WTC11 (cell line): ENCODE results near the gene PIGV. TPM values are rescaled to one million over a fixed set of nuclear protein-coding genes. Genes with fewer than 3 reads are reported as not detected.

ENCODE experiments used
- ATAC-seq: fragments of 200-7000 bp; cut with Tn5 transposase; 2 replicates; pipeline ENCODE4 v1.10.0; 2021; ENCODE audit warnings: mild to moderate bottlenecking, moderate library complexity
- CTCF ChIA-PET: fragments of 300-600 bp; sonication (Branson Sonifier 250); formaldehyde crosslinking; loops from one replicate; lab custom pipeline; 2021; ENCODE audit warnings: antibody characterized with exemption; lab: Charles Lee
- POLR2A ChIA-PET: fragments of 350-600 bp; sonication (Branson Sonifier 250); formaldehyde crosslinking; loops from one replicate; lab custom pipeline; 2021; ENCODE audit warnings: antibody characterized with exemption; lab: Charles Lee
- DNase-seq: peaks from one replicate; pipeline ENCODE4 v3.0.0; 2021; ENCODE audit warnings: low spot score
- H3K27ac Mint-ChIP-seq: 2 replicates; pipeline ENCODE4 v1.8.0; 2021; ENCODE audit warnings: mixed read lengths
- H3K27me3 Mint-ChIP-seq: 2 replicates; pipeline ENCODE4 v1.8.0; 2021; ENCODE audit warnings: low read depth, mild to moderate bottlenecking, moderate library complexity, mixed read lengths
- H3K36me3 Mint-ChIP-seq: 2 replicates; pipeline ENCODE4 v1.8.0; 2021; ENCODE audit warnings: mixed read lengths
- H3K4me1 Mint-ChIP-seq: 2 replicates; pipeline ENCODE4 v1.8.0; 2022; ENCODE audit warnings: mixed read lengths
- H3K4me3 Mint-ChIP-seq: 2 replicates; pipeline ENCODE4 v1.8.0; 2021; ENCODE audit warnings: mild to moderate bottlenecking, moderate library complexity, mixed read lengths
- H3K9me3 Mint-ChIP-seq: 2 replicates; pipeline ENCODE4 v1.8.0; 2021; ENCODE audit warnings: mixed read lengths
- CDX4 ChIP-seq: fragments of 250-450 bp; sonication (Bioruptor Pico); IDR thresholded peaks from 2 replicates; pipeline ENCODE4 v1.9.0; 2021; ENCODE audit warnings: moderate library complexity, mild to moderate bottlenecking, inconsistent platforms, borderline replicate concordance
- CREM ChIP-seq: sonication (generic); formaldehyde crosslinking; IDR thresholded peaks from 2 replicates; pipeline ENCODE4 v1.8.1; 2022; ENCODE audit warnings: mild to moderate bottlenecking, missing genetic modification reagents, moderate library complexity
- E2F5 ChIP-seq: sonication (generic); formaldehyde crosslinking; IDR thresholded peaks from 2 replicates; pipeline ENCODE4 v1.8.1; 2022; ENCODE audit warnings: mild to moderate bottlenecking, moderate library complexity, missing genetic modification reagents
- ELF4 ChIP-seq: sonication (generic); formaldehyde crosslinking; IDR thresholded peaks from 2 replicates; pipeline ENCODE4 v1.8.1; 2022; ENCODE audit warnings: low read depth, mild to moderate bottlenecking, moderate library complexity, missing genetic modification reagents
- ESRRA ChIP-seq: sonication (generic); formaldehyde crosslinking; IDR thresholded peaks from 2 replicates; pipeline ENCODE4 v1.8.1; 2022; ENCODE audit warnings: mild to moderate bottlenecking, missing genetic modification reagents, borderline replicate concordance
- ETV6 ChIP-seq: sonication (generic); formaldehyde crosslinking; IDR thresholded peaks from 2 replicates; pipeline ENCODE4 v1.8.1; 2022; ENCODE audit warnings: mild to moderate bottlenecking, missing genetic modification reagents
- FOXK1 ChIP-seq: sonication (generic); formaldehyde crosslinking; IDR thresholded peaks from 2 replicates; pipeline ENCODE4 v1.8.0; 2022; ENCODE audit warnings: mild to moderate bottlenecking, moderate library complexity, missing genetic modification reagents
- FOXP1 ChIP-seq: sonication (generic); formaldehyde crosslinking; IDR thresholded peaks from 2 replicates; pipeline ENCODE4 v1.8.0; 2022; ENCODE audit warnings: missing genetic modification reagents, mild to moderate bottlenecking, moderate library complexity, borderline replicate concordance
- GTF2I ChIP-seq: fragments of 250-450 bp; sonication (Bioruptor Pico); conservative IDR thresholded peaks from 2 replicates; pipeline ENCODE4 v1.4.0; 2021; ENCODE audit warnings: mild to moderate bottlenecking
- KAT7 ChIP-seq: sonication (generic); formaldehyde crosslinking; IDR thresholded peaks from 2 replicates; pipeline ENCODE4 v1.8.1; 2023; ENCODE audit warnings: missing genetic modification reagents, mild to moderate bottlenecking, borderline replicate concordance
- MAX ChIP-seq: sonication (generic); formaldehyde crosslinking; IDR thresholded peaks from 2 replicates; pipeline ENCODE4 v1.8.0; 2022; ENCODE audit warnings: mild to moderate bottlenecking, missing genetic modification reagents
- MXD4 ChIP-seq: fragments of 250-450 bp; sonication (Bioruptor Pico); IDR thresholded peaks from 2 replicates; pipeline ENCODE4 v1.8.0; 2021; ENCODE audit warnings: mild to moderate bottlenecking, moderate library complexity, borderline replicate concordance
- NFYB ChIP-seq: sonication (generic); formaldehyde crosslinking; conservative IDR thresholded peaks from 2 replicates; pipeline ENCODE4 v1.8.0; 2022; ENCODE audit warnings: low read depth, missing genetic modification reagents
- NR1H2 ChIP-seq: sonication (generic); formaldehyde crosslinking; IDR thresholded peaks from 2 replicates; pipeline ENCODE4 v1.9.0; 2021; ENCODE audit warnings: mild to moderate bottlenecking, moderate library complexity, missing genetic modification reagents
- SMAD3 ChIP-seq: sonication (generic); formaldehyde crosslinking; IDR thresholded peaks from 2 replicates; pipeline ENCODE4 v1.8.0; 2022; ENCODE audit warnings: missing genetic modification reagents, mild to moderate bottlenecking, borderline replicate concordance
- TEAD1 ChIP-seq: sonication (generic); formaldehyde crosslinking; IDR thresholded peaks from 2 replicates; pipeline ENCODE4 v1.8.0; 2022; ENCODE audit warnings: mild to moderate bottlenecking, missing genetic modification reagents
- TEAD4 ChIP-seq: sonication (generic); formaldehyde crosslinking; IDR thresholded peaks from 2 replicates; pipeline ENCODE4 v1.8.0; 2022; ENCODE audit warnings: mild to moderate bottlenecking, missing genetic modification reagents
- ZBTB43 ChIP-seq: sonication (generic); formaldehyde crosslinking; IDR thresholded peaks from 2 replicates; pipeline ENCODE4 v1.8.1; 2023; ENCODE audit warnings: mild to moderate bottlenecking, missing genetic modification reagents
- ZNF671 ChIP-seq: fragments of 250-450 bp; sonication (Bioruptor Pico); IDR thresholded peaks from 2 replicates; pipeline ENCODE4 v1.8.0; 2021; ENCODE audit warnings: mild to moderate bottlenecking
- ZSCAN18 ChIP-seq: fragments of 250-450 bp; sonication (Bioruptor Pico); IDR thresholded peaks from 2 replicates; pipeline ENCODE4 v2.1.2; 2022; ENCODE audit warnings: mild to moderate bottlenecking, moderate library complexity
- total RNA-seq: library from RNA; stranded (reverse); gene quantifications from 3 replicates; pipeline ENCODE4 v1.2.3, GENCODE V29; 2021
- TF ChIP-seq, protein P1 (sequence below): sonication (generic); formaldehyde crosslinking; IDR thresholded peaks from 2 replicates; pipeline ENCODE4 v1.8.1; 2022; ENCODE audit warnings: missing genetic modification reagents, borderline replicate concordance

The PIGV gene
- total RNA-seq, 1 experiment from 2014 or later, result 15.0 TPM

- H3K4me1 Mint-ChIP-seq, result peaks cover 5% of the 10 kb centered on the region
- H3K27ac Mint-ChIP-seq, result no peak overlapping the region
- peaks cover 87% of the 10 kb centered on the region for H3K36me3 Mint-ChIP-seq
- no peaks in the 10 kb centered on the region for H3K9me3 Mint-ChIP-seq
- H3K27me3 Mint-ChIP-seq, result no peaks in the 10 kb centered on the region
- DNase-seq (no peak), ATAC-seq (no peak)
- H3K4me3 Mint-ChIP-seq, result no peak overlapping the region
- TF ChIP-seq, protein P1, sequence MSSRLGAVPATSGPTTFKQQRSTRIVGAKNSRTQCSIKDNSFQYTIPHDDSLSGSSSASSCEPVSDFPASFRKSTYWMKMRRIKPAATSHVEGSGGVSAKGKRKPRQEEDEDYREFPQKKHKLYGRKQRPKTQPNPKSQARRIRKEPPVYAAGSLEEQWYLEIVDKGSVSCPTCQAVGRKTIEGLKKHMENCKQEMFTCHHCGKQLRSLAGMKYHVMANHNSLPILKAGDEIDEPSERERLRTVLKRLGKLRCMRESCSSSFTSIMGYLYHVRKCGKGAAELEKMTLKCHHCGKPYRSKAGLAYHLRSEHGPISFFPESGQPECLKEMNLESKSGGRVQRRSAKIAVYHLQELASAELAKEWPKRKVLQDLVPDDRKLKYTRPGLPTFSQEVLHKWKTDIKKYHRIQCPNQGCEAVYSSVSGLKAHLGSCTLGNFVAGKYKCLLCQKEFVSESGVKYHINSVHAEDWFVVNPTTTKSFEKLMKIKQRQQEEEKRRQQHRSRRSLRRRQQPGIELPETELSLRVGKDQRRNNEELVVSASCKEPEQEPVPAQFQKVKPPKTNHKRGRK (CRISPR knock-in tag), result no peak
- TF ChIP-seq ESRRA (CRISPR knock-in tag) (no peak), FOXK1 (no peak), E2F5 (CRISPR knock-in tag) (no peak), KAT7 (CRISPR knock-in tag) (no peak), NFYB (CRISPR knock-in tag) (no peak), TEAD1 (CRISPR knock-in tag) (no peak), CDX4 (no peak), ZSCAN18 (CRISPR knock-in tag) (no peak), CREM (CRISPR knock-in tag) (no peak)
- TF ChIP-seq, all 79 proteins: peak for 0
- POLR2A ChIA-PET, result no interaction called here
- CTCF ChIA-PET, result no interaction called here
These were observed 20.0 kb upstream of the PIGV start for GRCh38 chr1:26767714-26768113.

DNA sequence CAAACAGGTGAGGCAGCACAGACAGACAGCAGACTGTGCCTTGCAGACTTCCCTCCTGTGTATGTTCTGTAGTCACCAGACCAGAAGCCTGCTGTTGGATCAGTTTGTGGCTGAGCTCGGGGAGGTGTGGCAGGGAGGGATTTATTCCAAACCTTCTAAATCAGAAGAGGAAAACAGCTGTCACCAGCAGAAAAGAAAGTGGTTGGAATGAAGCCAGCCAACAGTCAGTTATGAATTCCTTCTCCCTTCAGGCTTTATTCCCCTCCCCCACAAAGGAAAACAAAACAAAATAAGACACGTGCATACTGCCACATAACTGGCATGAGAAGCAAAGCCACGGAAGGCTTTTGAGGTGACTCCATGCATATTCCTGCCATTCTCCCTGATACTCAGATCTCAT lies 19.0 kb upstream of the PIGV start:
- Mint-ChIP-seq H3K9me3 (no peaks in the 10 kb centered on the region), H3K4me1 (peaks cover 5% of the 10 kb centered on the region), H3K36me3 (peaks cover 89% of the 10 kb centered on the region), H3K27ac (no peak overlapping the region), H3K27me3 (no peaks in the 10 kb centered on the region), H3K4me3 (no peak overlapping the region)
- DNase-seq (no peak), ATAC-seq (no peak)
- POLR2A ChIA-PET, result no interaction called here
- TF ChIP-seq NR1H2 (CRISPR knock-in tag) (no peak), ZNF671 (no peak), SMAD3 (CRISPR knock-in tag) (no peak), ELF4 (CRISPR knock-in tag) (no peak), TEAD1 (CRISPR knock-in tag) (no peak), ETV6 (CRISPR knock-in tag) (no peak), GTF2I (no peak), E2F5 (CRISPR knock-in tag) (no peak), FOXK1 (no peak)
- TF ChIP-seq, protein P1 (CRISPR knock-in tag), result no peak
- CTCF ChIA-PET, result no interaction called here

- H3K4me1 Mint-ChIP-seq, result no peaks in the 10 kb centered on the region
- H3K36me3 Mint-ChIP-seq, result peaks cover 98% of the 10 kb centered on the region
- DNase-seq (no peak), ATAC-seq (no peak)
- H3K27me3 Mint-ChIP-seq, result no peaks in the 10 kb centered on the region
- peak overlapping the region; percentile 76; the same call in 1 of the 2 replicates for H3K27ac Mint-ChIP-seq
- no peak overlapping the region for H3K4me3 Mint-ChIP-seq
- H3K9me3 Mint-ChIP-seq, result no peaks in the 10 kb centered on the region
- POLR2A ChIA-PET, result no interaction called here
- CTCF ChIA-PET, result no interaction called here
- TF ChIP-seq FOXP1 (no peak), ZBTB43 (CRISPR knock-in tag) (no peak), NFYB (CRISPR knock-in tag) (no peak), MAX (CRISPR knock-in tag) (no peak), MXD4 (CRISPR knock-in tag) (no peak), TEAD4 (CRISPR knock-in tag) (no peak)
These were observed 16.5 kb upstream of the PIGV start for GRCh38 chr1:26771285-26771642.
